Measurements from ENCODE around the gene FBF1. TPM values are rescaled to one million over a fixed set of nuclear protein-coding genes. Genes with fewer than 3 reads are reported as not detected.

FBF1 gene
- total and polyA plus RNA-seq, 9 of the 15 experiments (the other 6 are each of a cell fraction or from before 2014, with no cell fraction given) = 0.46 to 14.9 (median 7.5) TPM

GRCh38 chr17:75978938-75979704 lies 38.3 kb upstream of the FBF1 start, which contains the start of the genes ACOX1 and TEN1 (continued):
- TF ChIP-seq MITF (IDR thresholded peaks at IDR 0.05) = 0 out of 2 replicates have a peak, but pooled peaks have one; percentile 9
- no peak for TF ChIP-seq THRB (CRISPR knock-in tag; conservative IDR thresholded peaks at IDR 0.05)
- TF ChIP-seq ZNF436 (CRISPR knock-in tag; IDR thresholded peaks at IDR 0.05) = no peak
- no peak for TF ChIP-seq HSF4 (CRISPR knock-in tag; IDR thresholded peaks at IDR 0.05; ENCODE audit: borderline replicate concordance)
- TF ChIP-seq ZNF124 (CRISPR knock-in tag; IDR thresholded peaks at IDR 0.05) = no peak
- peak; percentile 54 for TF ChIP-seq ZBTB40 (IDR thresholded peaks at IDR 0.05)
- no peak for TF ChIP-seq ZBTB40 (CRISPR knock-in tag; IDR thresholded peaks at IDR 0.05)
- peak; percentile 86 for TF ChIP-seq PML (IDR thresholded peaks at IDR 0.05; ENCODE audit: low read length)
- peak; percentile 92 for TF ChIP-seq EP400 (IDR thresholded peaks at IDR 0.05)
- no peak for TF ChIP-seq ZSCAN29 (IDR thresholded peaks at IDR 0.05)
- TF ChIP-seq CBX2 (IDR thresholded peaks at IDR 0.05; ENCODE audit: insufficient read depth, low read length, poor library complexity, severe bottlenecking) = no peak
- peak; percentile 93 for TF ChIP-seq TAF1 (IDR thresholded peaks at IDR 0.05; ENCODE audit: control insufficient read depth, extremely low read depth, insufficient read depth, low read length, severe bottlenecking)
- TF ChIP-seq MEF2A (IDR thresholded peaks at IDR 0.05; ENCODE audit: control insufficient read depth, low read depth, low read length) = no peak
- TF ChIP-seq ZBTB43 (CRISPR knock-in tag; IDR thresholded peaks at IDR 0.05) = no peak
- TF ChIP-seq TCF7 (IDR thresholded peaks at IDR 0.05; ENCODE audit: borderline replicate concordance) = no peak
